CD14-positive monocyte (primary cell): ENCODE measurements around the gene AKAP8. TPM values are rescaled to one million over a fixed set of nuclear protein-coding genes. Genes with fewer than 3 reads are reported as not detected.
"Not testable (repeated sequence)": the region's sequence is repeated elsewhere in the genome, so short reads cannot be mapped to it uniquely, and the experiment has no call there.

ENCODE experiments used
- DNase-seq, 3 donors: peaks; one replicate each; pipeline ENCODE4 v3.0.0-alpha.2; 2011 to 2022
- H2AFZ ChIP-seq: 2 replicates; pipeline ENCODE4 v1.6.0; 2012; ENCODE audit warnings: mild to moderate bottlenecking, low read depth, low read length, inconsistent platforms; ENCODE audit not compliant: insufficient read depth, poor library complexity, severe bottlenecking
- H3K27ac ChIP-seq, 2 donors: 1 replicate in 1 of 2; 2 replicates in 1 of 2; pipeline ENCODE4 v1.5.1; 2012 to 2013; ENCODE audit warnings: low read length in 2 of 2, control low read depth in 1 of 2, inconsistent platforms in 1 of 2, low read depth in 1 of 2, mild to moderate bottlenecking in 1 of 2
- H3K27me3 ChIP-seq, 2 donors: one replicate each; pipeline versions ENCODE4 v1.6.0 to v1.6.1; 2011 to 2013; ENCODE audit warnings: low read length in 2 of 2; ENCODE audit not compliant: control insufficient read depth in 2 of 2, insufficient read depth in 2 of 2
- H3K36me3 ChIP-seq, 2 donors: replicated peaks in 1 of 2; 1 replicate in 1 of 2; 2 replicates in 1 of 2; pipeline versions ENCODE4 v1.5.1 to v1.6.1; 2012 to 2013; ENCODE audit warnings: low read length in 2 of 2, control low read depth in 1 of 2, inconsistent platforms in 1 of 2, mild to moderate bottlenecking in 1 of 2; ENCODE audit not compliant: insufficient read depth in 2 of 2, control insufficient read depth in 1 of 2
- H3K4me1 ChIP-seq, 2 donors: 1 replicate in 1 of 2; 2 replicates in 1 of 2; pipeline versions ENCODE4 v1.5.1 to v1.6.1; 2012 to 2013; ENCODE audit warnings: low read length in 2 of 2, control low read depth in 1 of 2, inconsistent platforms in 1 of 2, mild to moderate bottlenecking in 1 of 2, moderate library complexity in 1 of 2; ENCODE audit not compliant: insufficient read depth in 2 of 2, control insufficient read depth in 1 of 2
- H3K4me2 ChIP-seq: replicated peaks from 2 replicates; pipeline ENCODE3; 2012; ENCODE audit warnings: low read length, moderate library complexity, mild to moderate bottlenecking; ENCODE audit not compliant: poor library complexity, severe bottlenecking; ENCODE audit errors: extremely low read depth
- H3K4me3 ChIP-seq, 3 experiments: fragments of 200-600 bp in 1 of 3; sonication (generic) in 1 of 3; replicated peaks in 1 of 3; 1 replicate in 2 of 3; 2 replicates in 1 of 3; pipeline ENCODE4 v1.5.1; 2011 to 2013; ENCODE audit warnings: low read length in 3 of 3, mild to moderate bottlenecking in 3 of 3, control low read depth in 2 of 3, low read depth in 2 of 3, inconsistent platforms in 1 of 3, moderate library complexity in 1 of 3
- H3K79me2 ChIP-seq: 2 replicates; pipeline ENCODE4 v1.6.0; 2012; ENCODE audit warnings: mild to moderate bottlenecking, control low read depth, inconsistent platforms, low read length, moderate library complexity; ENCODE audit not compliant: insufficient read depth
- H3K9ac ChIP-seq: 2 replicates; pipeline ENCODE4 v1.6.0; 2017; ENCODE audit warnings: low read length, mild to moderate bottlenecking; ENCODE audit not compliant: insufficient read depth, poor library complexity, severe bottlenecking
- H3K9me3 ChIP-seq, 2 donors: replicated peaks in 1 of 2; 1 replicate in 1 of 2; 2 replicates in 1 of 2; pipeline versions ENCODE4 v1.5.1 to v1.6.1; 2012 to 2013; ENCODE audit warnings: low read length in 2 of 2, control low read depth in 1 of 2; ENCODE audit not compliant: control insufficient read depth in 1 of 2, insufficient read depth in 1 of 2
- H4K20me1 ChIP-seq: 2 replicates; pipeline ENCODE4 v1.6.0; 2012; ENCODE audit warnings: mild to moderate bottlenecking, low read length, control low read depth, moderate library complexity; ENCODE audit not compliant: insufficient read depth
- H3K27ac Mint-ChIP-seq, 7 donors: one replicate each; pipeline ENCODE4 v1.8.0; 2020; ENCODE audit warnings: mild to moderate bottlenecking in 7 of 7, mixed read lengths in 7 of 7, moderate library complexity in 6 of 7, inconsistent platforms in 2 of 7
- H3K27me3 Mint-ChIP-seq, 3 donors: one replicate each; pipeline ENCODE4 v1.8.0; 2021 to 2022; ENCODE audit warnings: low read depth in 3 of 3, mild to moderate bottlenecking in 3 of 3, mixed read lengths in 3 of 3, moderate library complexity in 3 of 3, inconsistent platforms in 1 of 3
- H3K36me3 Mint-ChIP-seq, 2 donors: one replicate each; pipeline ENCODE4 v1.8.0; 2020; ENCODE audit warnings: mixed read lengths in 2 of 2, inconsistent platforms in 1 of 2, mild to moderate bottlenecking in 1 of 2
- H3K4me1 Mint-ChIP-seq: one replicate; pipeline ENCODE4 v1.8.0; 2020; ENCODE audit warnings: mild to moderate bottlenecking, mixed read lengths
- H3K4me3 Mint-ChIP-seq, 2 donors: one replicate each; pipeline ENCODE4 v1.8.0; 2020; ENCODE audit warnings: mild to moderate bottlenecking in 2 of 2, mixed read lengths in 2 of 2, moderate library complexity in 1 of 2
- H3K9me3 Mint-ChIP-seq, 7 donors: one replicate each; pipeline ENCODE4 v1.8.0; 2020 to 2022; ENCODE audit warnings: mixed read lengths in 7 of 7, mild to moderate bottlenecking in 6 of 7, moderate library complexity in 6 of 7, inconsistent platforms in 2 of 7
- CTCF ChIP-seq: fragments of 200-600 bp; IDR thresholded peaks from one replicate; pipeline ENCODE4 v1.8.0; 2022; ENCODE audit warnings: antibody characterized with exemption, mild to moderate bottlenecking
- WGBS: methylation state at CpG from one replicate; pipeline ENCODE4 v1.1.5; 2013; ENCODE audit warnings: missing lambda C conversion rate; ENCODE audit not compliant: insufficient coverage; 5-methylcytosine and 5-hydroxymethylcytosine counted together
- intact Hi-C, 2 donors: fragments of 100-400 bp; cut with micrococcal nuclease; formaldehyde crosslinking; loops; one replicate each; pipeline versions ENCODE4 v1.15.0 to v1.15.1; 2023
- polyA plus RNA-seq, 3 donors: library from polyadenylated mRNA; depleted of rRNA in 1 of 3; unstranded in 2 of 3; stranded (reverse) in 1 of 3; fragments of 300-500 nt in 2 of 3; fragments of >200 nt in 1 of 3; fragmentation: Illumina TruSeq in 2 of 3; gene quantifications; 1 replicate in 2 of 3; 2 replicates in 1 of 3; pipeline ENCODE4 v1.2.3, GENCODE V29; 2012 to 2021

The AKAP8 gene
- polyA plus RNA-seq, 3 donors, result 8.0 to 25.9 (median 12.3) TPM

- no peaks in the 10 kb centered on the region for H3K9me3 Mint-ChIP-seq
- Histone ChIP-seq H3K36me3 (peaks cover 56 to 71% of the 10 kb centered on the region in 2 donors), H3K27me3 (no peaks in the 10 kb centered on the region), H3K4me2 (no peak overlapping the region), H3K9ac (no peak overlapping the region), H3K4me3 (no peak overlapping the region), H4K20me1 (peaks cover 29% of the 10 kb centered on the region), H3K9me3 (no peaks in the 10 kb centered on the region), H3K4me1 (no peaks in the 10 kb centered on the region), H2AFZ (no peak overlapping the region), H3K27ac (no peak overlapping the region), H3K79me2 (no peaks in the 10 kb centered on the region)
- peaks cover 52 to 75% of the 10 kb centered on the region in 2 donors for H3K36me3 Mint-ChIP-seq
- no peak overlapping the region for H3K4me3 Mint-ChIP-seq
- peak overlapping the region in 2 of 7 donors; percentile 10 to 15 for H3K27ac Mint-ChIP-seq
- intact Hi-C loops, result no loop called here
- 93% methylated on average over 27 of the region's 27 CpGs for WGBS
- H3K27me3 Mint-ChIP-seq, result peaks cover 0 to 2% (median 0%) of the 10 kb centered on the region in 3 donors
- no peak for TF ChIP-seq CTCF
- peaks cover 4% of the 10 kb centered on the region for H3K4me1 Mint-ChIP-seq
- no peak for DNase-seq
Observed at GRCh38 chr19:15354566-15355296, 24.9 kb downstream of the AKAP8 start.

- Histone ChIP-seq H3K4me2 (no peak overlapping the region), H3K4me3 (no peak overlapping the region), H3K9ac (no peak overlapping the region), H3K9me3 (no peaks in the 10 kb centered on the region), H3K27ac (no peak overlapping the region), H3K79me2 (no peaks in the 10 kb centered on the region), H3K4me1 (peaks cover 3 to 5% of the 10 kb centered on the region in 2 donors), H3K27me3 (no peaks in the 10 kb centered on the region), H2AFZ (no peak overlapping the region), H3K36me3 (peaks cover 48 to 63% of the 10 kb centered on the region in 2 donors), H4K20me1 (peaks cover 24% of the 10 kb centered on the region)
- DNase-seq, result no peak
- Mint-ChIP-seq H3K27ac (peak overlapping the region in 2 of 7 donors; percentile 4 to 66), H3K4me1 (peaks cover 4% of the 10 kb centered on the region), H3K4me3 (no peak overlapping the region), H3K36me3 (peaks cover 44 to 67% of the 10 kb centered on the region in 2 donors), H3K27me3 (peaks cover 0 to 2% (median 0%) of the 10 kb centered on the region in 3 donors), H3K9me3 (no peaks in the 10 kb centered on the region)
- intact Hi-C loops, result no loop called here
- TF ChIP-seq CTCF, result no peak
- WGBS, result 100% methylated on average over 1 of the region's 4 CpGs
Observed at GRCh38 chr19:15353908-15354307, 25.7 kb downstream of the AKAP8 start.

GRCh38 chr19:15352535-15352934 lies 27.1 kb downstream of the AKAP8 start:
- H3K4me3 ChIP-seq, H3K9me3 ChIP-seq, intact Hi-C loops, H3K27me3 ChIP-seq, H3K27ac ChIP-seq, DNase-seq, H2AFZ ChIP-seq, H3K9ac ChIP-seq, H3K9me3 Mint-ChIP-seq, H3K4me2 ChIP-seq, H3K4me3 Mint-ChIP-seq, H3K79me2 ChIP-seq, H3K4me1 Mint-ChIP-seq, H3K27me3 Mint-ChIP-seq: not testable (repeated sequence)
- Histone ChIP-seq H4K20me1 (peaks cover 14% of the 10 kb centered on the region), H3K4me1 (peaks cover 8 to 11% of the 10 kb centered on the region in 2 donors), H3K36me3 (peaks cover 35 to 49% of the 10 kb centered on the region in 2 donors)
- Mint-ChIP-seq H3K36me3 (peaks cover 30 to 57% of the 10 kb centered on the region in 2 donors), H3K27ac (peak overlapping the region in 1 of 7 donors; percentile 26)
- WGBS, result 95% methylated on average over 8 of the region's 8 CpGs
